ENCODE data around the gene ADAMTS12.

Gene ADAMTS12

GRCh38 chr5:33827885-33828284 is 63.9 kb downstream of the ADAMTS12 start:
- Histone ChIP-seq H3K4me1 (no peaks in the 10 kb centered on the region), H3K27ac (no peak overlapping the region), H2AFZ (no peak overlapping the region), H3K9ac (no peak overlapping the region), H3K36me3 (ENCODE audit: control insufficient read depth, insufficient read depth, low read length) (no peaks in the 10 kb centered on the region), H3K27me3 (ENCODE audit: control insufficient read depth, insufficient read depth, low read length) (no peaks in the 10 kb centered on the region), H3K79me2 (no peaks in the 10 kb centered on the region), H3K9me3 (ENCODE audit: control insufficient read depth, low read length) (no peaks in the 10 kb centered on the region), H3K4me2 (ENCODE audit: low read length) (no peak overlapping the region), H3K4me3 (ENCODE audit: low read depth, low read length) (no peak overlapping the region)
- no peak for TF ChIP-seq CTCF (IDR thresholded peaks at IDR 0.05)

DNA sequence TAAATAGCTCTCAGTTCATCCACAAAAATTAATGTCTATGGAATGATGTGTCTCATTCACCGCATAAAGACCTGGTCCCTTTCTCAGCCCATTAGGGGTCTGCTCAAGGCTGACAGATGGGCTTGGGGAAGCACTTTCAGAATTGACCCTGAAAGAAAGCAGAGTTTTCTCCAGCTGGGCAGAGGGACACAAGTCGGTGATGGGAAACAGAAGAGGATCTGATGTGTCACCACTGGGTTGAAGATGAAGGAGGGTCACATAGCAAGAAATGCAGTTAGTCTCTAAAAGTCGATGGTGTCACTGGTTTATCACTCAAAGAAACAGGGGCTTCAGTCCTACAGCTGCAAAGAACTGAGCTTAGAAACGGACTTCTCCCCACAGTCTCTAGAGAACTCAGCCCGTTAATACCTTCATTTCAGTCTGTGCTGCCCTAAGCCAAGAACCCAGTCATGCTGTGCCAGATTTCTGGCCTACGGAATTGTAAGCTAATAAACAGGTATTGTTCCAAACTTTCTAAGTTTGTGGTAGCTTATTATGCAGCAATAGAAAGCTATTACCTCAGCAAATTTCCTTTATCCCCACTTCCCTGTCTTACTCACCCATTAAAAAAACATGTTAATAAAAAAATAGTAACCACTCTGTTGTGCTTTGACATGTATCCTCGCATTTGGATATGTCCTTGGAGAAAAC is 64.6 kb downstream of the ADAMTS12 start:
- no peaks in the 10 kb centered on the region for H3K27me3 ChIP-seq (ENCODE audit: control insufficient read depth, insufficient read depth, low read length)
- H3K9me3 ChIP-seq (ENCODE audit: control insufficient read depth, low read length), result no peaks in the 10 kb centered on the region
- no peak overlapping the region for H3K9ac ChIP-seq
- H3K27ac ChIP-seq, result no peak overlapping the region
- H3K4me2 ChIP-seq (ENCODE audit: low read length), result no peak overlapping the region
- no peak overlapping the region for H3K4me3 ChIP-seq (ENCODE audit: low read depth, low read length)
- no peaks in the 10 kb centered on the region for H3K79me2 ChIP-seq
- H2AFZ ChIP-seq, result no peak overlapping the region
- no peak for TF ChIP-seq CTCF (IDR thresholded peaks at IDR 0.05)
- H3K4me1 ChIP-seq, result no peaks in the 10 kb centered on the region
- H3K36me3 ChIP-seq (ENCODE audit: control insufficient read depth, insufficient read depth, low read length), result no peaks in the 10 kb centered on the region

DNA sequence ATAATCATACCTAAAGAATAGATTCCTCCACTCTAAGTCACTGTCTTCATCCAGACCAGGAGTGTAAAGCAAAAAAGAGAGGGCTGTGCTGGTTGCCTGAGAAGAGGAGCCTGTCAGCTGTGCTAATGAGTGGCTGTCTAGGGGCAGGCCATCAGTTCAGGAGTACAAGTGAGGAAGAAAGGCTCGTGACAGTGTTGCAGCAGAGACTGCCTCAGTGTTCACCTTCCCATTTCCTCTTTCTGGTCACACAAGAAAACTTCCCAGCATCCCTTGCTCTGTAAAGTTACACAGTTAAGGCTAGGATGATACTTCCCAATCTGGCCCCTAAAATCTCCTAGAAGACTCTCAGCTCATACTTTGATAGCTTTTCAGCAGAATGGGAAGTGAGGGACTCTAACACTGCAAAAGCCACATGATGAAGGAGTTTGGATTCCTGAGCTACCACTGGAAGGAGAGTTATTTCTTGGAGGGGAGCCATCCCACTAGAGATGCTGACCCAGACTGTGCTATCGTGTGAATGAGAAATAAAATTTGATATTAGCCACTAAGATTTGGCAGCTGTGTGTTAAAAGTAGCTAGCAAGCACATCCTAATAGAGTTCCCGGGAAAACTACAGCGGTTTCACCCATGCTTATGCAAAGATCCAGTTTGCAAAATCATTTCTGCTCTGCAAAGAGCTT is 67.1 kb downstream of the ADAMTS12 start:
- Histone ChIP-seq H2AFZ (no peak overlapping the region), H3K4me2 (ENCODE audit: low read length) (no peak overlapping the region), H3K79me2 (no peaks in the 10 kb centered on the region), H3K27ac (no peak overlapping the region), H3K4me3 (ENCODE audit: low read depth, low read length) (no peak overlapping the region), H3K36me3 (ENCODE audit: control insufficient read depth, insufficient read depth, low read length) (no peaks in the 10 kb centered on the region), H3K27me3 (ENCODE audit: control insufficient read depth, insufficient read depth, low read length) (no peaks in the 10 kb centered on the region), H3K4me1 (no peaks in the 10 kb centered on the region), H3K9ac (no peak overlapping the region), H3K9me3 (ENCODE audit: control insufficient read depth, low read length) (no peaks in the 10 kb centered on the region)
- no peak for TF ChIP-seq CTCF (IDR thresholded peaks at IDR 0.05)

DNA sequence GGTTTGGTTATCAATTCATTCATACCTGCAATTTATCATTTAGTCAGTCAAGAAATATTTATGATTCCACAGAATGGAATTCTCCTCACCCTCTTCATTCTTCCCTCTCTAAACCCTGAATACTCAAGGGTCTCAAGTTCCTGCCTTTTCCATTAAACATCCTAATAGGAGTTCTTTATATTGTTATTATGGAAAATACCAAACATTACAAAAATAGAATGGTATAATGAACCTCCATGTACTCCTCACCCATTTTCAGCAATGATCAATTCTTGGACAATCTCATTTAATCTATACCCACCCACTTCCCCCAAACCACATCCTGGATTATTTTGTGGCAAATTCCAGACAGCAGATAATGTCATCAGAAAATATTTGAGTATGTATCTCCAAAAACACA is 74.5 kb downstream of the ADAMTS12 start:
- TF ChIP-seq CTCF (IDR thresholded peaks at IDR 0.05), result no peak
- Histone ChIP-seq H3K9ac (no peak overlapping the region), H3K27ac (no peak overlapping the region), H3K4me1 (no peaks in the 10 kb centered on the region), H3K9me3 (ENCODE audit: control insufficient read depth, low read length) (no peaks in the 10 kb centered on the region), H3K79me2 (no peaks in the 10 kb centered on the region), H3K4me2 (ENCODE audit: low read length) (no peak overlapping the region), H3K36me3 (ENCODE audit: control insufficient read depth, insufficient read depth, low read length) (no peaks in the 10 kb centered on the region), H2AFZ (no peak overlapping the region), H3K4me3 (ENCODE audit: low read depth, low read length) (no peak overlapping the region), H3K27me3 (ENCODE audit: control insufficient read depth, insufficient read depth, low read length) (no peaks in the 10 kb centered on the region)

DNA sequence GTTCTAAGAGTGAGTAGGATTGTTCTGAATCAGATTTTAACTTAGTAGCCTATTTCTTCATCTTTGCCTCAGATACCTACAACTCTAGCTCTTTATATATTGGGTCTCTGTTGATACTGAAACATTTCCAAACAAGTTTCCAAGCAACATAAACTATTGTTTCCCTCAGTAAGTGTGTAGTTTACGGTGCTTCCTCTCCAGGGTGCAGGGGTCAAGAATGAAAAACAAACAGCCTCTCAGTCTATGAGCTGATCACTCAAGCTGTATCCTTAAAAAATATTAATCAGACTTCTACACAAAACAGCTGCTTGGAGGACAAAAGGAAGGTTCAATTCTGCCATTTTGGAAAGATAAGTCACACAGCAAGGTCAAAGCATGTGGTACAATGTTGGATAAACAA is 75.0 kb downstream of the ADAMTS12 start:
- no peak for TF ChIP-seq CTCF (IDR thresholded peaks at IDR 0.05)
- no peaks in the 10 kb centered on the region for H3K79me2 ChIP-seq
- no peak overlapping the region for H3K27ac ChIP-seq
- no peak overlapping the region for H3K4me2 ChIP-seq (ENCODE audit: low read length)
- H3K9ac ChIP-seq, result no peak overlapping the region
- H3K9me3 ChIP-seq (ENCODE audit: control insufficient read depth, low read length), result no peaks in the 10 kb centered on the region
- H2AFZ ChIP-seq, result no peak overlapping the region
- no peaks in the 10 kb centered on the region for H3K27me3 ChIP-seq (ENCODE audit: control insufficient read depth, insufficient read depth, low read length)
- no peaks in the 10 kb centered on the region for H3K36me3 ChIP-seq (ENCODE audit: control insufficient read depth, insufficient read depth, low read length)
- H3K4me3 ChIP-seq (ENCODE audit: low read depth, low read length), result no peak overlapping the region
- no peaks in the 10 kb centered on the region for H3K4me1 ChIP-seq
